ENCODE results near the gene ARHGAP27.

DNA sequence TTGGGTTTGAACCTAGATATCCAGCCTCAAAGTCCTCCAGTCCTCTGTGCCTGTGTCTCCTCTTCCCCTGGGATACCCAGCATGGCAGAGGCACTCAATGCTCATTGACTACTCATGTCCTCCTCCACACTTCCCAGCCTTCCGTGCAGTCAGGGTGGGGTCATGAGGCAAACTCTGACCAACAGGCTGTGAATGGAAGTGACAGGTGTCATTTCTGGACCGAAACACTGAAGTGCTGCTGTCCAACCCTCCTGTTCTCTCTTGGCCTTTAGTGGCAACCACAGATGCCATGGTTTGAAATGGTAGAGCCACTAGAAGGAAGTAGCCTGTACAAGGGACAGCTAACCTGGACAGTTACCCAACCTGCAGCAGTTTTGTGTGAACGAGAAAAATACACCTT lies 69.2 kb downstream of the ARHGAP27 start:
- TF ChIP-seq EZH2phosphoT487 (IDR thresholded peaks at IDR 0.05; ENCODE audit: insufficient read depth, low read depth) (no peak), EZH2 (IDR thresholded peaks at IDR 0.05; ENCODE audit: insufficient read depth, poor library complexity, severe bottlenecking) (no peak)

Data from GM23248 (cell line).